GM06990 (cell line): ENCODE data around the gene FMNL2.
"Not testable (repeated sequence)": the region's sequence is repeated elsewhere in the genome, so short reads cannot be mapped to it uniquely, and the experiment has no call there.

Source experiments
- DNase-seq: peaks from one replicate; pipeline ENCODE4 v3.0.0-alpha.2; 2011; ENCODE audit not compliant: insufficient read length; ENCODE audit errors: extremely low read depth
- H3K27me3 ChIP-seq: replicated peaks from 2 replicates; pipeline ENCODE4 v1.6.0; 2011; ENCODE audit warnings: low read length; ENCODE audit not compliant: control insufficient read depth, insufficient read depth
- H3K36me3 ChIP-seq: 2 replicates; pipeline ENCODE4 v1.5.1; 2011; ENCODE audit warnings: low read length; ENCODE audit not compliant: control insufficient read depth, insufficient read depth
- H3K4me3 ChIP-seq: replicated peaks from 2 replicates; pipeline ENCODE4 v1.5.1; 2011; ENCODE audit warnings: low read depth, mild to moderate bottlenecking, control low read depth, low read length
- TF ChIP-seq, protein P1 (sequence below): IDR thresholded peaks from 2 replicates; pipeline ENCODE4 v1.5.1; 2011; ENCODE audit warnings: low read length, control low read depth, mild to moderate bottlenecking, inconsistent platforms; ENCODE audit not compliant: insufficient read depth, poor library complexity, severe bottlenecking

FMNL2 gene

DNA sequence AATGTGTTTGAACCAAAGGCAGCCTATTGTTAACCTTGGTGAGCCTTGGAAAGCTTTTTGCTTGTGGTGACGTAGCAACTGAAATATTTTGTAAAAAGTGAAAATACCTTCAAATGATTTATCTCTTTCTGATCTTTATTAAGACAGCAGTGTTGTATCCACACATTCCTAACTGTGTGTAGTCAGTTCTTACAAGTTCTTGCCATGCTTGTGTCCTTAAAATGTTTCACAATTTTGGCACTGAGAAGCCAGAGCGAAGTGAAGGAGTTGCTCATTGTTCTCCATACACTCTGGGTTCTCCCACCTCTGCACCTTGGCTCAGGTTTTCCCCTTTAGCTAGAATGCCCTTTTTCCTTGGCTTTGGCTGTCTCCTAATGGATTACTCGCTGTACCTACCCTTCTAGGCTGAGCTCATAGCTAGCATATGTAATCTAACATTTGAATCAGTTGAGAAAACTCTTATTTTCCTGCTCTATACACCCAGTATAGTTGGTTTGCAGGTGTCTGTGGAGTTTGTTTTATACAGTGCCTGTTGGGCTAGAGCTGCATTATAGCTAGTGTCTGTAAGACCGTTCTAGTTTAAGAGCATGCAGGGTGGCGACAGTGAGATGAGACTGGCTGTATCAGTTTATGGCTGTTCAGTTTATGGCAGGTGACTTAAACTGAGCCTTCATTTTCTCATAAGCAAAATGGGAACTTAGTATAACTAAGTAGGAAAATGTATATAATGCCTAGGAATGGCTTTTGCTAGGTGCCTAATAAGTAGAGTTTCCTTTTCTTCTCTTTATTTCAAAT is 45.5 kb downstream of the FMNL2 start:
- no peak for DNase-seq
- TF ChIP-seq, protein P1, sequence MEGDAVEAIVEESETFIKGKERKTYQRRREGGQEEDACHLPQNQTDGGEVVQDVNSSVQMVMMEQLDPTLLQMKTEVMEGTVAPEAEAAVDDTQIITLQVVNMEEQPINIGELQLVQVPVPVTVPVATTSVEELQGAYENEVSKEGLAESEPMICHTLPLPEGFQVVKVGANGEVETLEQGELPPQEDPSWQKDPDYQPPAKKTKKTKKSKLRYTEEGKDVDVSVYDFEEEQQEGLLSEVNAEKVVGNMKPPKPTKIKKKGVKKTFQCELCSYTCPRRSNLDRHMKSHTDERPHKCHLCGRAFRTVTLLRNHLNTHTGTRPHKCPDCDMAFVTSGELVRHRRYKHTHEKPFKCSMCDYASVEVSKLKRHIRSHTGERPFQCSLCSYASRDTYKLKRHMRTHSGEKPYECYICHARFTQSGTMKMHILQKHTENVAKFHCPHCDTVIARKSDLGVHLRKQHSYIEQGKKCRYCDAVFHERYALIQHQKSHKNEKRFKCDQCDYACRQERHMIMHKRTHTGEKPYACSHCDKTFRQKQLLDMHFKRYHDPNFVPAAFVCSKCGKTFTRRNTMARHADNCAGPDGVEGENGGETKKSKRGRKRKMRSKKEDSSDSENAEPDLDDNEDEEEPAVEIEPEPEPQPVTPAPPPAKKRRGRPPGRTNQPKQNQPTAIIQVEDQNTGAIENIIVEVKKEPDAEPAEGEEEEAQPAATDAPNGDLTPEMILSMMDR = no peak
- Histone ChIP-seq H3K4me3 (no peak overlapping the region), H3K36me3 (no peaks in the 10 kb centered on the region), H3K27me3 (no peaks in the 10 kb centered on the region)

DNA sequence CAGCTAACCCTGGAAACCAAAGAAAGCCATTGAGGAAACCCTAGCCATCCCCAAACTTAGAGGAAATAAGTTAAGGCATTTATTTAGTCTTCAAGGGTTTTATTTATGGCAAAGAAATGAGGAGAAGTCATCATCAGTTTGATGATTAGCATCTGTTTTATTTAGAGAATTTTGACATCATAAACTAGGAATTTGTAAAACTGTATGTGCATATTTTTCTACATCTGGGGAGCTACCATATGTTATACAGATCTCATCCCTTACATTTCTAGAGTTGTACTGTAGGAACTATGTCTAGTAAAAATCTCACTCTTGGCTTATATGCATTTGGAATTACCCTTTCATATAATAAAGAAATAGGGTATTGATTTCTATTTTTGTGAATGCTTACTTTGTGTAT is 48.7 kb downstream of the FMNL2 start:
- no peak for DNase-seq
- no peak overlapping the region for H3K4me3 ChIP-seq
- TF ChIP-seq, protein P1 = no peak
- H3K36me3 ChIP-seq = no peaks in the 10 kb centered on the region
- H3K27me3 ChIP-seq = no peaks in the 10 kb centered on the region

DNA sequence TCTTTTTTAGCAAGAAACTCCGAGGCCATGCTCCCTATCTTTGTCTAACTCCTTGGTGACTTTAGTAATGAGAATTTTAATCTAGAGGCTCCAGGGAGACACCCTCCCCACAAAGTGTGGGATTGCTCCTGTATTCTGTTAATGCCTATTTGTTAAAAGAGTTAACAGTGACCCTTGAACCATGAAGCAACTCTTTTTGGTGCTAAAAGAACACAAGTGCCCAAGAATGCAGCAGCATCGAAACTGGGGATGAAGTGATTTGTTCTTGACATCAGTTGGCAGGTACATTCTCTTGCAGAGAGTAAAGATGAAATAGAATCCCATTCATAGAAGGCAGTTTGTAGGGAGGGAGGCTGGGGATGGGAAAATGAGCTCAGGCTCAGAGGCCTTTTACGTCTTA is 50.0 kb downstream of the FMNL2 start:
- no peaks in the 10 kb centered on the region for H3K36me3 ChIP-seq
- TF ChIP-seq, protein P1 = no peak
- DNase-seq = no peak
- no peaks in the 10 kb centered on the region for H3K27me3 ChIP-seq
- no peak overlapping the region for H3K4me3 ChIP-seq

DNA sequence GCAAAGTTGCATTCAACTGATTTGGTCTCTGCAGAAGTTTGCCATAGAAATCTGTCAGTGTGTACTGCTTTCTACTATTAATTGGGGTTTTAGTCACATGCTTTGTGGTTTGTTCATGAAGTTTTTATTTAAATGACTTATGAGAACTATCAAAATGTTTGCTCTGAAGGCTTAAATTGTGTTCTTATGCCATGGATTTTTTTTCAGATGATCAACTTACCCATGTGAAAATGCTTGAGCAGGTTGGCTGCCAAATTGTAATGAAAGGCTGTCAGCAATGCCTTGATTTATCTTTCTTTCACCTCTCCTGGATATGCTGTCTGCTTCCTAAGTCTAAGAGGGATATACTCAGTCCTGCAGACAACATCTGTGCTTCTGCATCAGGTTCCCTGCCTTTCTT is 50.7 kb downstream of the FMNL2 start:
- TF ChIP-seq, protein P1 = no peak
- DNase-seq = no peak
- H3K36me3 ChIP-seq = no peaks in the 10 kb centered on the region
- no peaks in the 10 kb centered on the region for H3K27me3 ChIP-seq
- H3K4me3 ChIP-seq = no peak overlapping the region

DNA sequence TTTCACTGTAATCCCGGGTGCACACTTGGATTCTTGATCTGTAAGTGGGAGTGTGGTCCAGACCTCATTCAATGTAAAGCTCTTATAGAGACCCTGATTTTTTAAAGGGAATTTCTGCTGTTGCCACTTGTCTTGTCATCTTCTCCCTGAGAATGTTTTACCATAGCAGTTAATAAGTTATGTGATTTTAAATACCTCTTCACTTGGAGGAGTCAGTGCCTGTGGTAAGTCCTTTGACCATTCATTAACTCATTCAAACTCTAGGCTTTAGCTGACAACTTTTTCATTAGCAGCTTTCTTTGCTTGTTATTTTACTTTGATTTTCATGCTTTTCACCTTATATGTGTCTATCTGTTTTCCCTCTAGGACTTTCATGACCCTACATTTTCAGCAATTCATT is 51.3 kb downstream of the FMNL2 start:
- TF ChIP-seq, protein P1 = no peak
- no peak overlapping the region for H3K4me3 ChIP-seq
- no peaks in the 10 kb centered on the region for H3K36me3 ChIP-seq
- no peaks in the 10 kb centered on the region for H3K27me3 ChIP-seq
- no peak for DNase-seq

DNA sequence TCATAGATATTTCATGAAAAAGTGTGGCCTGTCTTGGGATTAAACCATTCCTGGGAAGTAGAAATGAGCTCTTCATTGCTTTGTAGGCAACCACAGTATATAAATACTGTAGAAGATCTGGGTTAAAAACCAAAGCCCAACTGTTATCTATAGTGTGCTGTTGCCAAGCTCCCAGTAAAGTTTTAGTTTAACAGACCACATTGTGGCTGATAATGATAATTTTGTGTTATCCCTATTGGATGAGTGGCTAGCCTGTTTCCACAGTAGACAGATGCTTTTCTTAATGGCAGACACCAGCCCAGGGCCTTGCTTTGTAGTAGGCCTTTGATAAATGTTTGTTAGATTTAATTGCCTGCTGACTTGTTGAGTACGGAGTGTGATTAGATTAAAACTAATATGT is 52.1 kb downstream of the FMNL2 start:
- H3K4me3 ChIP-seq = no peak overlapping the region
- no peaks in the 10 kb centered on the region for H3K36me3 ChIP-seq
- TF ChIP-seq, protein P1 = no peak
- H3K27me3 ChIP-seq = no peaks in the 10 kb centered on the region
- DNase-seq = no peak

DNA sequence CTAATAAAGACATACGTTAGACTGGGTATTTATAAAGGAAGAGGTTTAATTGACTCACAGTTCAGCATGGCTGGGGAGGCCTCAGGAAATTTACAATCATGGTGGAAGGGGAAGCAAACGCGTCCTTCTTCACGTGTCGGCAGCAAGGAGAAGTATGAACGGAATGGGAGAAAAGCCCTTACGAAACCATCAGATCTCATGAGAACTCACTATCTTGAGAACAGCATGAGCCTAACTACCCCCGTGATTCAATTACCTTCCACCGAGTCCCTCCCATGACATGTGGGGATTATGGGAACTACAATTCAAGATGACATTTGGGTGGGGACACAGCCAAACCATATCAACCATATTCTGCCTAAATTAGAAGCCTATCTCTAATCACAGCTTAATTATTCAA is 53.3 kb downstream of the FMNL2 start:
- not testable (repeated sequence) for H3K36me3 ChIP-seq, H3K4me3 ChIP-seq, DNase-seq, H3K27me3 ChIP-seq
